ENCODE measurements around the gene YWHAH.

GRCh38 chr22:32000181-32000580 lies 55.8 kb downstream of the YWHAH start:
- TF ChIP-seq, protein P1, sequence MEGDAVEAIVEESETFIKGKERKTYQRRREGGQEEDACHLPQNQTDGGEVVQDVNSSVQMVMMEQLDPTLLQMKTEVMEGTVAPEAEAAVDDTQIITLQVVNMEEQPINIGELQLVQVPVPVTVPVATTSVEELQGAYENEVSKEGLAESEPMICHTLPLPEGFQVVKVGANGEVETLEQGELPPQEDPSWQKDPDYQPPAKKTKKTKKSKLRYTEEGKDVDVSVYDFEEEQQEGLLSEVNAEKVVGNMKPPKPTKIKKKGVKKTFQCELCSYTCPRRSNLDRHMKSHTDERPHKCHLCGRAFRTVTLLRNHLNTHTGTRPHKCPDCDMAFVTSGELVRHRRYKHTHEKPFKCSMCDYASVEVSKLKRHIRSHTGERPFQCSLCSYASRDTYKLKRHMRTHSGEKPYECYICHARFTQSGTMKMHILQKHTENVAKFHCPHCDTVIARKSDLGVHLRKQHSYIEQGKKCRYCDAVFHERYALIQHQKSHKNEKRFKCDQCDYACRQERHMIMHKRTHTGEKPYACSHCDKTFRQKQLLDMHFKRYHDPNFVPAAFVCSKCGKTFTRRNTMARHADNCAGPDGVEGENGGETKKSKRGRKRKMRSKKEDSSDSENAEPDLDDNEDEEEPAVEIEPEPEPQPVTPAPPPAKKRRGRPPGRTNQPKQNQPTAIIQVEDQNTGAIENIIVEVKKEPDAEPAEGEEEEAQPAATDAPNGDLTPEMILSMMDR (IDR thresholded peaks at IDR 0.05; ENCODE audit: low read depth, low read length): no peak
- no peak for TF ChIP-seq EZH2phosphoT487 (IDR thresholded peaks at IDR 0.05; ENCODE audit: low read depth)
